ENCODE measurements around the gene ST6GALNAC5.

The ST6GALNAC5 gene

GRCh38 chr1:76957961-76958360, 90.7 kb downstream of the ST6GALNAC5 start:
- TF ChIP-seq FOXP2 (optimal IDR thresholded peaks at IDR 0.05; ENCODE audit: borderline replicate concordance, extremely low read depth, extremely low read length, insufficient read depth) (no peak), TAF1 (IDR thresholded peaks at IDR 0.05; ENCODE audit: borderline replicate concordance, insufficient read depth, low read length) (no peak), SIN3A (IDR thresholded peaks at IDR 0.05; ENCODE audit: borderline replicate concordance, insufficient read depth, low read length) (no peak), REST (IDR thresholded peaks at IDR 0.05; ENCODE audit: insufficient read depth in 1 of 2, low read depth in 2 of 2, low read length in 2 of 2) (no peak), POLR2AphosphoS5 (IDR thresholded peaks at IDR 0.05; ENCODE audit: low read depth, low read length) (no peak)

- TF ChIP-seq POLR2AphosphoS5 (IDR thresholded peaks at IDR 0.05; ENCODE audit: low read depth, low read length): no peak
- TF ChIP-seq SIN3A (IDR thresholded peaks at IDR 0.05; ENCODE audit: borderline replicate concordance, insufficient read depth, low read length): no peak
- TF ChIP-seq TAF1 (IDR thresholded peaks at IDR 0.05; ENCODE audit: borderline replicate concordance, insufficient read depth, low read length): no peak
Observed at GRCh38 chr1:76958828-76959227, 91.5 kb downstream of the ST6GALNAC5 start.

- TF ChIP-seq SIN3A (IDR thresholded peaks at IDR 0.05; ENCODE audit: borderline replicate concordance, insufficient read depth, low read length) (no peak), FOXP2 (optimal IDR thresholded peaks at IDR 0.05; ENCODE audit: borderline replicate concordance, extremely low read depth, extremely low read length, insufficient read depth) (no peak), POLR2AphosphoS5 (IDR thresholded peaks at IDR 0.05; ENCODE audit: low read depth, low read length) (no peak), TAF1 (IDR thresholded peaks at IDR 0.05; ENCODE audit: borderline replicate concordance, insufficient read depth, low read length) (no peak), REST (IDR thresholded peaks at IDR 0.05; ENCODE audit: insufficient read depth in 1 of 2, low read depth in 2 of 2, low read length in 2 of 2) (no peak)
Observed at GRCh38 chr1:76959556-76959955, 92.3 kb downstream of the ST6GALNAC5 start.

DNA sequence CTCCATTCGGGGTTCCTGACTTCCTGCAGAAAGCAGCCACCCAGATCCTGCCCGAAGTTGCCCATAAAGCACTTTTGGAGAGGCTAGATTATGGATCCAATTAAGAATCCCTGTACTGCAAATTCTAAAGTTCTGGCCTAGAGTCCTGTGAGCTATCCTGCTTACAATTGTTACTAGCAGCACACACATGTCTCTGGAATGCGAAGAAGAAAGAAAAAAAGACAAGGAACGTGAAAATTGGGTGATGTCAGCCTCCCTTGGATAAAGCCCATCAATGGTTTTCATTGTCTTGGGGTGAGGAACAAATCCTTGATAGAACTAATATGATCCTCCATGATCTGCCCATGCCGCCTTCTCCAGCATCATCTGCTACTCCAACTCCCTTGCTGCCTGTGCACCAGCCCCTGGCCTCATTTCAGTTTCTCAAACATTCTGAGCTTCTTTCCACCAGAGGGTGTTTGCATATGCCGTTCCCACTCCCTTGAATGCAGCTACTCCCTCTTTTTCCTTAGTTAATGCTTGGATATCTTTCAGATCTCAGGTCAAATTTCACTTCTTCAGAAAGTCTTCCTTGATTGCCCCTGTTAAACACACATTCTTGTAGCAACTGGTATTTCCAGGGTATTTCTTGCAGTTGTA, 94.0 kb downstream of the ST6GALNAC5 start:
- no peak for TF ChIP-seq SIN3A (IDR thresholded peaks at IDR 0.05; ENCODE audit: borderline replicate concordance, insufficient read depth, low read length)
- no peak for TF ChIP-seq FOXP2 (optimal IDR thresholded peaks at IDR 0.05; ENCODE audit: borderline replicate concordance, extremely low read depth, extremely low read length, insufficient read depth)
- no peak for TF ChIP-seq TAF1 (IDR thresholded peaks at IDR 0.05; ENCODE audit: borderline replicate concordance, insufficient read depth, low read length)
- no peak for TF ChIP-seq POLR2AphosphoS5 (IDR thresholded peaks at IDR 0.05; ENCODE audit: low read depth, low read length)
- TF ChIP-seq REST (IDR thresholded peaks at IDR 0.05; ENCODE audit: insufficient read depth in 1 of 2, low read depth in 2 of 2, low read length in 2 of 2): no peak

DNA sequence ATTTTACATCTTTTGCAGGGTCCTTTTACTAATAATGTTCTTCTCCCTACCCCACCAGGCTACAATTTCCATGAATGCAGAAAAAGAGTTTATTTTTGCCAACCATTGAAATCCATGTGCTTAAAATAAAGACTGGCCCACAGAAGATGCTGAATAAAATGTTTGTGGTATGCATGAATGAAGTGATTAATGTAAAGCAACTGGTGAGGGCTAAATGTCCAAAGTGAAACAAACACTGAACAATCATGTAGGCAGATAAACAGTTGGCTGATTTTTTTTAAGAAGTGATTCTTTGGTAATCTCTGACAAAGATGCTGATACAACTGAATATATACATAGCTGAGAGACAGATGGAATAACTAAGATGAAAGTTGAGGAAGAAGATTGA, 94.5 kb downstream of the ST6GALNAC5 start:
- TF ChIP-seq POLR2AphosphoS5 (IDR thresholded peaks at IDR 0.05; ENCODE audit: low read depth, low read length) (no peak), SIN3A (IDR thresholded peaks at IDR 0.05; ENCODE audit: borderline replicate concordance, insufficient read depth, low read length) (no peak), REST (IDR thresholded peaks at IDR 0.05; ENCODE audit: insufficient read depth in 1 of 2, low read depth in 2 of 2, low read length in 2 of 2) (no peak)
